ENCODE measurements around the gene NXNL1. TPM values are rescaled to one million over a fixed set of nuclear protein-coding genes. Genes with fewer than 3 reads are reported as not detected.

NXNL1 gene
- total RNA-seq, 1 experiment from 2014 or later, result not detected

DNA sequence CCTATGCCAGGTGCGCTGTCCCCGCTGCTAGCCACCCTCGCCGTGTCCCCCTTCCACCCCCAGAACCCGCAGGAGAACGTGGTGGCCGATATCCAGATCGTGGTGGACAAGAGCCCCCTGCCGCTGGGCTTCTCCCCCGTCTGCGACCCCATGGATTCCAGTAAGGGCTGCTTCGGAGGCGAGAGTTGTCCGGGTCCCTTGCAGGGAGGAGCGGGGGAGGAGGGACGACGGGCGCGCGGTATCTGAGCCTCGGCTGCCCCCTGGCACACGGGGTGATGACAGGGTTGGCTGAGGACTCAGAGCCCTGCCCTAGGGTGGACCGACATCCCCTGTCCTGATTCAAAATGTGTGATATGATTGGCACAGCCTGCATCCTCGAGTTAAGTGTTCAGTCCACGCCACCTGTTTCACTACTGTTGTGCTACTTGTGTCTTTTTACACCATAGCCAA is 40.2 kb downstream of the NXNL1 start:
- H2BK20ac ChIP-seq (ENCODE audit: low read depth, low read length, poor library complexity, severe bottlenecking), result no peak overlapping the region
- H4K8ac ChIP-seq (replicated peaks; ENCODE audit: insufficient read length, low read depth, low read length), result no peak overlapping the region
- H2BK5ac ChIP-seq (ENCODE audit: insufficient read length, low read length), result no peak overlapping the region
- TF ChIP-seq, protein P1, sequence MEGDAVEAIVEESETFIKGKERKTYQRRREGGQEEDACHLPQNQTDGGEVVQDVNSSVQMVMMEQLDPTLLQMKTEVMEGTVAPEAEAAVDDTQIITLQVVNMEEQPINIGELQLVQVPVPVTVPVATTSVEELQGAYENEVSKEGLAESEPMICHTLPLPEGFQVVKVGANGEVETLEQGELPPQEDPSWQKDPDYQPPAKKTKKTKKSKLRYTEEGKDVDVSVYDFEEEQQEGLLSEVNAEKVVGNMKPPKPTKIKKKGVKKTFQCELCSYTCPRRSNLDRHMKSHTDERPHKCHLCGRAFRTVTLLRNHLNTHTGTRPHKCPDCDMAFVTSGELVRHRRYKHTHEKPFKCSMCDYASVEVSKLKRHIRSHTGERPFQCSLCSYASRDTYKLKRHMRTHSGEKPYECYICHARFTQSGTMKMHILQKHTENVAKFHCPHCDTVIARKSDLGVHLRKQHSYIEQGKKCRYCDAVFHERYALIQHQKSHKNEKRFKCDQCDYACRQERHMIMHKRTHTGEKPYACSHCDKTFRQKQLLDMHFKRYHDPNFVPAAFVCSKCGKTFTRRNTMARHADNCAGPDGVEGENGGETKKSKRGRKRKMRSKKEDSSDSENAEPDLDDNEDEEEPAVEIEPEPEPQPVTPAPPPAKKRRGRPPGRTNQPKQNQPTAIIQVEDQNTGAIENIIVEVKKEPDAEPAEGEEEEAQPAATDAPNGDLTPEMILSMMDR (conservative IDR thresholded peaks at IDR 0.05), result peak; percentile 37; the same call in 2 of the 3 replicates
- peak overlapping the region; percentile 3 for H3K9ac ChIP-seq (ENCODE audit: extremely low read depth, insufficient read length, low read length)
- H3K23ac ChIP-seq (ENCODE audit: insufficient read length, low read depth, low read length), result no peak overlapping the region
- H2AK5ac ChIP-seq (ENCODE audit: insufficient read length, low read length), result no peak overlapping the region
- no peak overlapping the region for H2BK12ac ChIP-seq (ENCODE audit: insufficient read length, low read depth, low read length)
- no peaks in the 10 kb centered on the region for H3K9me3 ChIP-seq (ENCODE audit: control insufficient read depth, low read depth, low read length)
- no CpG with 5 or more reads among the region's 25 CpGs for WGBS (ENCODE audit: extremely low coverage, insufficient read length, low lambda C conversion rate)
- H3K27ac ChIP-seq (ENCODE audit: insufficient read length, low read depth, low read length), result no peak overlapping the region
- Mint-ChIP-seq H3K27ac (peak overlapping the region in 1 of 3 experiments; percentile 61; a peak in 2 of 7 replicates), H3K4me3 (peak overlapping the region; percentile 84 to 94), H3K9me3 (no peaks in the 10 kb centered on the region; a peak in 1 of 5 replicates), H3K36me3 (ENCODE audit: insufficient read depth in 1 of 3, low read depth in 3 of 3) (peaks cover 0 to 13% (median 4%) of the 10 kb centered on the region in 3 experiments; a peak in 2 of 7 replicates), H3K27me3 (ENCODE audit: low read depth) (peaks cover 21% of the 10 kb centered on the region), H3K4me1 (peaks cover 25 to 39% of the 10 kb centered on the region in 2 experiments)
- no peak overlapping the region for H3T11ph ChIP-seq (ENCODE audit: low read length)
- H3K56ac ChIP-seq (ENCODE audit: insufficient read length, low read depth, low read length), result no peak overlapping the region
- no peak overlapping the region for H4K91ac ChIP-seq (ENCODE audit: insufficient read length, low read depth, low read length)
- no peaks in the 10 kb centered on the region for H3K79me1 ChIP-seq (ENCODE audit: insufficient read depth, low read depth, low read length, poor library complexity, severe bottlenecking)
- H4K5ac ChIP-seq (ENCODE audit: insufficient read length, low read depth, low read length), result no peak overlapping the region
- H3K4me1 ChIP-seq (ENCODE audit: insufficient read depth, low read length), result no peaks in the 10 kb centered on the region; the same call in 1 of the 2 replicates
- DNase-seq, result peak; percentile 59
- peak overlapping the region; percentile 71 for H3K4me2 ChIP-seq (ENCODE audit: insufficient read depth, insufficient read length, low read length)
- 0 out of 2 replicates have a peak overlapping the region, but pooled peaks have one; percentile 17 for H3K14ac ChIP-seq (ENCODE audit: insufficient read depth, low read length)
- peaks cover 11% of the 10 kb centered on the region for H3K23me2 ChIP-seq (ENCODE audit: insufficient read length, low read depth, low read length, poor library complexity, severe bottlenecking)
- H2BK120ac ChIP-seq (ENCODE audit: low read depth, low read length, poor library complexity, severe bottlenecking), result no peak overlapping the region
- no peaks in the 10 kb centered on the region for H3K27me3 ChIP-seq (ENCODE audit: insufficient read depth, low read length)
- H3K79me2 ChIP-seq (ENCODE audit: insufficient read depth, low read length), result no peaks in the 10 kb centered on the region
- no peak overlapping the region for H2BK15ac ChIP-seq (ENCODE audit: low read depth, low read length)
- H3K18ac ChIP-seq (ENCODE audit: insufficient read length, low read depth, low read length), result no peak overlapping the region
- no peak overlapping the region for H3K4ac ChIP-seq (ENCODE audit: low read depth, low read length)
- H2AFZ ChIP-seq (ENCODE audit: low read length), result no peak overlapping the region
- no peaks in the 10 kb centered on the region for H4K20me1 ChIP-seq (ENCODE audit: control insufficient read depth, insufficient read depth, insufficient read length)
